GM12892 (cell line): ENCODE results near the gene RNU1-1.
"Not testable (repeated sequence)": the region's sequence is repeated elsewhere in the genome, so short reads cannot be mapped to it uniquely, and the experiment has no call there.

Source experiments
- POLR2A ChIP-seq: IDR thresholded peaks from 2 replicates; pipeline ENCODE4 v1.6.1; 2011; ENCODE audit warnings: low read depth, low read length, control low read depth
- POLR2AphosphoS5 ChIP-seq: IDR thresholded peaks from 2 replicates; pipeline ENCODE4 v1.6.1; 2011; ENCODE audit warnings: low read depth, low read length, control low read depth

- not testable (repeated sequence) for TF ChIP-seq POLR2A, POLR2AphosphoS5
These were observed 7.6 kb upstream of the RNU1-1 start for GRCh38 chr1:16521679-16522078.
